ENCODE measurements around the gene LCN9. TPM values are rescaled to one million over a fixed set of nuclear protein-coding genes. Genes with fewer than 3 reads are reported as not detected.

The LCN9 gene
- total and polyA plus RNA-seq, 9 of the 15 experiments (the other 6 are each of a cell fraction or from before 2014, with no cell fraction given) = not detected

- TF ChIP-seq HSF4 (CRISPR knock-in tag; IDR thresholded peaks at IDR 0.05; ENCODE audit: borderline replicate concordance) (no peak), FOXK2 (conservative IDR thresholded peaks at IDR 0.05 in 1 of 2, IDR thresholded peaks at IDR 0.05 in 1 of 2; ENCODE audit: low read depth in 2 of 2) (no peak), CREB1 (IDR thresholded peaks at IDR 0.05) (no peak), CREB1 (CRISPR knock-in tag; IDR thresholded peaks at IDR 0.05) (no peak)
Observed at GRCh38 chr9:135616619-135617537, 46.2 kb upstream of the LCN9 start (continued).

- WGBS (ENCODE audit: insufficient coverage, low coverage, missing lambda C conversion rate) = under 1% methylated on average over 10 of the region's 13 CpGs
- CTCF ChIA-PET (ENCODE audit: low intra/inter-chr PET ratio) = no interaction called here
- Histone ChIP-seq H3K36me3 (ENCODE audit: control insufficient read depth, insufficient read depth, low read length) (no peaks in the 10 kb centered on the region), H3K4me3 (no peak overlapping the region), H4K20me1 (replicated peaks; ENCODE audit: control insufficient read depth, insufficient read depth, low read length) (peaks cover 9% of the 10 kb centered on the region), H3K4me2 (ENCODE audit: insufficient read depth, low read length) (no peak overlapping the region), H3K9ac (ENCODE audit: insufficient read depth in 1 of 2, low read depth in 2 of 2, low read length in 2 of 2) (no peak overlapping the region), H3K27me3 (ENCODE audit: control insufficient read depth in 2 of 2, insufficient read depth in 2 of 2, low read length in 2 of 2) (peaks cover 18 to 73% of the 10 kb centered on the region in 2 experiments; a peak in 3 of 5 replicates), H3K4me1 (replicated peaks in 1 of 2; ENCODE audit: control insufficient read depth in 2 of 2, insufficient read depth in 2 of 2, low read length in 2 of 2) (peaks cover 0 to 19% of the 10 kb centered on the region in 2 experiments; a peak in 2 of 5 replicates), H3K9me1 (ENCODE audit: control insufficient read depth, insufficient read depth, low read length) (no peaks in the 10 kb centered on the region), H3K9me3 (replicated peaks; ENCODE audit: control insufficient read depth, insufficient read depth, low read depth, low read length) (no peaks in the 10 kb centered on the region), H2AFZ (ENCODE audit: low read depth, low read length) (no peak overlapping the region), H3K79me2 (ENCODE audit: control insufficient read depth, insufficient read depth, low read length) (no peaks in the 10 kb centered on the region), H3K27ac (ENCODE audit: extremely low read depth, low read depth, low read length) (no peak overlapping the region)
- no peak for ATAC-seq
- no TSS peak for BruUV-seq (replicated peaks)
- TF ChIP-seq STAT5B (CRISPR knock-in tag; IDR thresholded peaks at IDR 0.05) (no peak), ZNF175 (CRISPR knock-in tag; IDR thresholded peaks at IDR 0.05; ENCODE audit: low read depth) (no peak), MECOM (CRISPR knock-in tag; IDR thresholded peaks at IDR 0.05) (no peak), CTBP1 (IDR thresholded peaks at IDR 0.05; ENCODE audit: borderline replicate concordance) (no peak), XRCC5 (IDR thresholded peaks at IDR 0.05; ENCODE audit: low read depth, low read length) (no peak), MEF2D (tag; conservative IDR thresholded peaks at IDR 0.05; ENCODE audit: low read depth) (no peak), ERF (CRISPR knock-in tag; IDR thresholded peaks at IDR 0.05) (no peak)
- DNase-seq (ENCODE audit: extremely low read depth in 1 of 4, low spot score in 3 of 4) = no peak
- POLR2A ChIA-PET = no interaction called here
- in situ Hi-C loops (cut with MboI) = no loop called here
- no peak for FAIRE-seq
- intact Hi-C loops (cut with micrococcal nuclease) = no loop called here
Observed at GRCh38 chr9:135617538-135617900, 45.6 kb upstream of the LCN9 start.

All from K562 (cell line).